ENCODE measurements around the gene HOXA3. TPM values are rescaled to one million over a fixed set of nuclear protein-coding genes. Genes with fewer than 3 reads are reported as not detected.
A peak's percentile ranks its signal among the peaks of the same experiment; 100 is the strongest.

Gene HOXA3
- total and polyA plus RNA-seq, 4 donors = 1.9 to 10.7 (median 6.3) TPM

DNA sequence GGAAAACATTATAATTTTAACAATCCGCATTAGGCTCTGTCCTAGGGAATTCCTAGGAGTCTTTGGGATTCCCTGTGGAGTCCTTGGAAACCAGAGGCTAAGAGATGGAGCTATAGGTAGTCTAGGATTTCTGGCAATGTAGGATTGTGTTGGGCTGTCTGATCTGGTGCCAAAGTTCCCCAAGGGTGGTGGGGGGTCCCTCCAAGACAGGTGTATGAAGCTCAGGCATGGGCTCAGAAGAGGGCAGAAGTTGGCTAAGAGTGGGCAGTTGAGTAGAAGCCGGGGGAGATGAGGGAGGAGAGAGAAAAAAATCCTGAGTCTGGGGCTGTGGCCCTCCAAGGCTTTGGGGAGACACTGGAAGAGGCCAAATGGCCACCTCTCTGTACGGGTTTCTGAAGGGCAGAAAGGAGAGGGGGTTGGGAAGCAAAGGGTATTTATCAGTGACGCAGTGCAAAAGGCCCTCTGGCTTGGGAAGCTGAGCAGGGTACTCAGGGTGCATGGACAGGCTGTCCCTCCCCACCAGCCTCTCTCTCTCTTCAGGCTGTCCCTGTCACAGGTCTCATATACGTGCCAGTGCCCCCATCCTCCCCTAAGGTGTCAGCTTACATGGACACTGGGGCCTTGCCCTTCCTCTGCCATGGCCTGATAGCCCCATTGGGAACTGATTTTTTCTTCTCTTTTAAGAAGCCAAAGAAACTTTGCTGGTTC, 5.7 kb downstream of the HOXA3 start:
- 49 to 65% methylated on average over 5 of the region's 5 CpGs for WGBS, 2 donors
- TF ChIP-seq, protein P1, sequence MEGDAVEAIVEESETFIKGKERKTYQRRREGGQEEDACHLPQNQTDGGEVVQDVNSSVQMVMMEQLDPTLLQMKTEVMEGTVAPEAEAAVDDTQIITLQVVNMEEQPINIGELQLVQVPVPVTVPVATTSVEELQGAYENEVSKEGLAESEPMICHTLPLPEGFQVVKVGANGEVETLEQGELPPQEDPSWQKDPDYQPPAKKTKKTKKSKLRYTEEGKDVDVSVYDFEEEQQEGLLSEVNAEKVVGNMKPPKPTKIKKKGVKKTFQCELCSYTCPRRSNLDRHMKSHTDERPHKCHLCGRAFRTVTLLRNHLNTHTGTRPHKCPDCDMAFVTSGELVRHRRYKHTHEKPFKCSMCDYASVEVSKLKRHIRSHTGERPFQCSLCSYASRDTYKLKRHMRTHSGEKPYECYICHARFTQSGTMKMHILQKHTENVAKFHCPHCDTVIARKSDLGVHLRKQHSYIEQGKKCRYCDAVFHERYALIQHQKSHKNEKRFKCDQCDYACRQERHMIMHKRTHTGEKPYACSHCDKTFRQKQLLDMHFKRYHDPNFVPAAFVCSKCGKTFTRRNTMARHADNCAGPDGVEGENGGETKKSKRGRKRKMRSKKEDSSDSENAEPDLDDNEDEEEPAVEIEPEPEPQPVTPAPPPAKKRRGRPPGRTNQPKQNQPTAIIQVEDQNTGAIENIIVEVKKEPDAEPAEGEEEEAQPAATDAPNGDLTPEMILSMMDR (IDR thresholded peaks at IDR 0.05; ENCODE audit: control extremely low read depth, extremely low read depth) = no peak
- H3K9ac ChIP-seq (ENCODE audit: insufficient read depth in 1 of 2, low read length in 2 of 2) = peak overlapping the region; percentile 25 to 96
- peaks cover 0 to 24% (median 2%) of the 10 kb centered on the region in 4 donors for H3K36me3 ChIP-seq (ENCODE audit: control insufficient read depth in 4 of 4, insufficient read depth in 4 of 4, low read length in 4 of 4)
- peaks cover 0 to 4% (median 0%) of the 10 kb centered on the region in 4 donors for H3K9me3 ChIP-seq (ENCODE audit: control insufficient read depth in 4 of 4, insufficient read depth in 3 of 4, low read length in 3 of 4)
- no peak overlapping the region for H3K4me3 ChIP-seq
- H3K27me3 ChIP-seq (ENCODE audit: control insufficient read depth in 3 of 3, insufficient read depth in 3 of 3, low read length in 2 of 3) = peaks cover 0 to 51% (median 12%) of the 10 kb centered on the region in 3 donors
- ATAC-seq (ENCODE audit: insufficient read depth, low FRiP score) (no peak), DNase-seq (peak in 2 of 3 donors; percentile 36 to 68)
- H3K27ac ChIP-seq (ENCODE audit: low read depth in 1 of 2, low read length in 1 of 2) = peak overlapping the region in 1 of 2 donors; percentile 95
- H3K4me1 ChIP-seq (ENCODE audit: control insufficient read depth in 5 of 5, insufficient read depth in 5 of 5, low read length in 5 of 5) = peaks cover 0 to 49% (median 8%) of the 10 kb centered on the region in 5 donors

DNA sequence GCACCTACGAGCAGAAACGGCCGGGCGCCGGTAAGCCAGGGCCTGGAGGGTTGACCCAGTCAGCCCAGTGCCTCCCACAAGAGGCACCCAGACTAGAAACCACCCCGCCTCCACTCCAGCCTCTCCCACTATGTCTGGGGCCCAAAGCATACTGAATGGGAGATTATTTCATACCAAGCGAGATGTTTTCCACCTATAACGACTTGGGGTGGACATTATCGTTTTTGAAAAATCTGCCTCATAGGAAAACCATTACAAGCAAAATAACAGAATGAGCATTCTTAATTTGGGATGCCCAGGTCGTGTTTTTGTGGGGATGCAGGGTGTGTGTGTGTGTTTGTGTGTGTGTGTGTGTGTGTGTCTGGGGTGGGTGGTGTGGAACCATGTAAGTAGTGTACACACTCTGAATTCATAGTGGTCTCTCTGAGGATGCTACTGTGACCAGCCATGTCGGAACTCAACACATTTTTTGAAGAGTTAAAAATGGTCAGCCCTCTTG, 6.4 kb downstream of the HOXA3 start:
- no peak for ATAC-seq (ENCODE audit: insufficient read depth, low FRiP score)

DNA sequence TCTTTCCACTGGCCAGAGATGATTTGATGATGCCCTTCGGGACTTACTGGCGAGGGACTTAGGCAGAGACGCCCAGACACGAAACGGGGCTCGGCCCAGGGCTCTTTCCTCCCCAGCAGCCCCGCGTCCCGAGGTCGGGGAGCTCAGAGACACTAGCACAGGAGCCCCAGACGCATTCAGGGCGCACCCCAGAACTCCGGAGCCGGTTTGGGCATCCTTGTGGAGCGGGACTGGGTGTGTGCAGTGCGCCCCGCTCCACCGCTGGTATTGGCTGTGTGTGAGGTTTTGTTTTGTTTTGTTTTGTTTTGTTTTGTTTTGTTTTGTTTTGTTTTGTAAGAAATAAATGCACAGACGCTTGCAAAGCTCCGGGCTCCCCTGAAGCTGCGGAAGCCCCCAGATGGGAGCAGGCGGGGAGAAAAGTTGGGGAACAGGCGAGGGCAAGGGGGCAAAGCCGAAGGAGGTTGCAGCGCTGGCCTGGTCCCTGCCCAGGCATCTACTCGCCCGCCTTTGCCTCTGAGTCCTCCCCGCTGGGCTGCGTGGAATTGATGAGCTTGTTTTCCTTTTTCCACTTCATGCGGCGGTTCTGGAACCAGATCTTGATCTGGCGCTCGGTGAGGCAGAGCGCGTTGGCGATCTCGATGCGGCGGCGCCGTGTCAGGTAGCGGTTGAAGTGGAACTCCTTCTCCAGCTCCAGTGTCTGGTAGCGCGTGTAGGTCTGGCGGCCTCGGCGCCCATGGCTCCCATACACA, 7.0 kb downstream of the HOXA3 start:
- H3K4me3 ChIP-seq = peak overlapping the region; percentile 18
- H3K4me1 ChIP-seq (ENCODE audit: control insufficient read depth in 5 of 5, insufficient read depth in 5 of 5, low read length in 5 of 5) = peaks cover 0 to 54% (median 5%) of the 10 kb centered on the region in 5 donors
- ATAC-seq (ENCODE audit: insufficient read depth, low FRiP score) (no peak), DNase-seq (peak; percentile 41 to 61 (median 50))
- TF ChIP-seq, protein P1 (IDR thresholded peaks at IDR 0.05; ENCODE audit: control extremely low read depth, extremely low read depth) = no peak
- H3K27ac ChIP-seq (ENCODE audit: low read depth in 1 of 2, low read length in 1 of 2) = peak overlapping the region in 1 of 2 donors; percentile 83
- H3K27me3 ChIP-seq (ENCODE audit: control insufficient read depth in 3 of 3, insufficient read depth in 3 of 3, low read length in 2 of 3) = peaks cover 0 to 54% (median 13%) of the 10 kb centered on the region in 3 donors
- peaks cover 0 to 37% (median 6%) of the 10 kb centered on the region in 4 donors for H3K36me3 ChIP-seq (ENCODE audit: control insufficient read depth in 4 of 4, insufficient read depth in 4 of 4, low read length in 4 of 4)
- WGBS, 2 donors = 36 to 56% methylated on average over 47 of the region's 47 CpGs
- H3K9me3 ChIP-seq (ENCODE audit: control insufficient read depth in 4 of 4, insufficient read depth in 3 of 4, low read length in 3 of 4) = peaks cover 0 to 4% (median 0%) of the 10 kb centered on the region in 4 donors
- peak overlapping the region in 1 of 2 donors; percentile 96 for H3K9ac ChIP-seq (ENCODE audit: insufficient read depth in 1 of 2, low read length in 2 of 2)

More for the DNA sequence above, 6.4 kb downstream of the HOXA3 start:
- Histone ChIP-seq H3K36me3 (ENCODE audit: control insufficient read depth in 4 of 4, insufficient read depth in 4 of 4, low read length in 4 of 4) (peaks cover 0 to 30% (median 6%) of the 10 kb centered on the region in 4 donors), H3K27ac (ENCODE audit: low read depth in 1 of 2, low read length in 1 of 2) (peak overlapping the region in 1 of 2 donors; percentile 83), H3K4me1 (ENCODE audit: control insufficient read depth in 5 of 5, insufficient read depth in 5 of 5, low read length in 5 of 5) (peaks cover 0 to 49% (median 8%) of the 10 kb centered on the region in 5 donors), H3K4me3 (peak overlapping the region; percentile 18), H3K9me3 (ENCODE audit: control insufficient read depth in 4 of 4, insufficient read depth in 3 of 4, low read length in 3 of 4) (peaks cover 0 to 4% (median 0%) of the 10 kb centered on the region in 4 donors), H3K9ac (ENCODE audit: insufficient read depth in 1 of 2, low read length in 2 of 2) (peak overlapping the region; percentile 11 to 96), H3K27me3 (ENCODE audit: control insufficient read depth in 3 of 3, insufficient read depth in 3 of 3, low read length in 2 of 3) (peaks cover 0 to 53% (median 10%) of the 10 kb centered on the region in 3 donors)
- DNase-seq = peak; percentile 35 to 67 (median 58)
- TF ChIP-seq, protein P1 (IDR thresholded peaks at IDR 0.05; ENCODE audit: control extremely low read depth, extremely low read depth) = no peak
- 51 to 76% methylated on average over 11 of the region's 11 CpGs for WGBS, 2 donors

All from lung (tissue), 12 donors.